ENCODE measurements around the gene ATP9A.
"Not testable (repeated sequence)": the region's sequence is repeated elsewhere in the genome, so short reads cannot be mapped to it uniquely, and the experiment has no call there.

The ATP9A gene

GRCh38 chr20:51750037-51750769, 18.0 kb downstream of the ATP9A start:
- DNase-seq = peak; percentile 74

- peak; percentile 18 for DNase-seq
Measured at GRCh38 chr20:51749674-51750036, 18.5 kb downstream of the ATP9A start.

GRCh38 chr20:51747182-51747911, 20.8 kb downstream of the ATP9A start:
- no peak for DNase-seq

GRCh38 chr20:51745804-51746203, 22.4 kb downstream of the ATP9A start:
- no peak for DNase-seq

- DNase-seq = no peak
Measured at GRCh38 chr20:51740838-51741237, 27.4 kb downstream of the ATP9A start.

- DNase-seq = not testable (repeated sequence)
Measured at GRCh38 chr20:51740308-51740707, 27.9 kb downstream of the ATP9A start.

- no peak for DNase-seq
Measured at GRCh38 chr20:51739722-51740249, 28.4 kb downstream of the ATP9A start.

GRCh38 chr20:51738877-51739447, 29.2 kb downstream of the ATP9A start:
- no peak for DNase-seq

- DNase-seq = not testable (repeated sequence)
Measured at GRCh38 chr20:51738261-51738660, 29.9 kb downstream of the ATP9A start.

- no peak for DNase-seq
Measured at GRCh38 chr20:51736947-51737346, 31.2 kb downstream of the ATP9A start.

- DNase-seq = no peak
Measured at GRCh38 chr20:51735728-51736600, 32.2 kb downstream of the ATP9A start.

- DNase-seq = no peak
Measured at GRCh38 chr20:51734876-51735720, 33.1 kb downstream of the ATP9A start.

GRCh38 chr20:51733070-51733469, 35.1 kb downstream of the ATP9A start:
- no peak for DNase-seq

GRCh38 chr20:51732096-51732791, 35.9 kb downstream of the ATP9A start:
- DNase-seq = no peak

- no peak for DNase-seq
Measured at GRCh38 chr20:51731731-51732095, 36.5 kb downstream of the ATP9A start.

GRCh38 chr20:51729771-51730170, 38.4 kb downstream of the ATP9A start:
- no peak for DNase-seq

- DNase-seq = no peak
Measured at GRCh38 chr20:51728737-51729136, 39.5 kb downstream of the ATP9A start.

- no peak for DNase-seq
Measured at GRCh38 chr20:51727872-51728271, 40.3 kb downstream of the ATP9A start.

- DNase-seq = no peak
Measured at GRCh38 chr20:51725584-51726176, 42.5 kb downstream of the ATP9A start.

- DNase-seq = not testable (repeated sequence)
Measured at GRCh38 chr20:51723026-51723425, 45.2 kb downstream of the ATP9A start.

GRCh38 chr20:51722246-51722645, 45.9 kb downstream of the ATP9A start:
- not testable (repeated sequence) for DNase-seq

All from inflammatory macrophage treated with lipopolysaccharide for 4 hours (primary cell).